ENCODE measurements around the gene MGLL.

The MGLL gene

GRCh38 chr3:127755305-127755681 is 67.0 kb downstream of the MGLL start:
- no peak for DNase-seq (ENCODE audit: low read depth)

- DNase-seq (ENCODE audit: low read depth) = no peak
Observed at GRCh38 chr3:127754411-127755304, 67.7 kb downstream of the MGLL start.

GRCh38 chr3:127753898-127754410 is 68.4 kb downstream of the MGLL start:
- DNase-seq (ENCODE audit: low read depth) = no peak

- DNase-seq (ENCODE audit: low read depth) = no peak
Observed at GRCh38 chr3:127753338-127753737, 69.0 kb downstream of the MGLL start.

GRCh38 chr3:127751782-127752181 is 70.5 kb downstream of the MGLL start:
- no peak for DNase-seq (ENCODE audit: low read depth)

- DNase-seq (ENCODE audit: low read depth) = no peak
Observed at GRCh38 chr3:127751163-127751621, 71.1 kb downstream of the MGLL start.

- no peak for DNase-seq (ENCODE audit: low read depth)
Observed at GRCh38 chr3:127750226-127751031, 71.9 kb downstream of the MGLL start.

- no peak for DNase-seq (ENCODE audit: low read depth)
Observed at GRCh38 chr3:127749787-127750225, 72.5 kb downstream of the MGLL start.

- DNase-seq (ENCODE audit: low read depth) = no peak
Observed at GRCh38 chr3:127749361-127749760, 73.0 kb downstream of the MGLL start.

- DNase-seq (ENCODE audit: low read depth) = no peak
Observed at GRCh38 chr3:127748754-127749327, 73.5 kb downstream of the MGLL start.

GRCh38 chr3:127747751-127748521 is 74.4 kb downstream of the MGLL start:
- no peak for DNase-seq (ENCODE audit: low read depth)

- no peak for DNase-seq (ENCODE audit: low read depth)
Observed at GRCh38 chr3:127747066-127747465, 75.2 kb downstream of the MGLL start.

- DNase-seq (ENCODE audit: low read depth) = no peak
Observed at GRCh38 chr3:127746400-127747057, 75.8 kb downstream of the MGLL start.

- no peak for DNase-seq (ENCODE audit: low read depth)
Observed at GRCh38 chr3:127745656-127746399, 76.5 kb downstream of the MGLL start.

GRCh38 chr3:127744875-127745274 is 77.4 kb downstream of the MGLL start:
- no peak for DNase-seq (ENCODE audit: low read depth)

GRCh38 chr3:127744253-127744815 is 78.0 kb downstream of the MGLL start:
- DNase-seq (ENCODE audit: low read depth) = no peak

GRCh38 chr3:127743351-127744252 is 78.7 kb downstream of the MGLL start:
- DNase-seq (ENCODE audit: low read depth) = no peak

- no peak for DNase-seq (ENCODE audit: low read depth)
Observed at GRCh38 chr3:127742580-127742979, 79.7 kb downstream of the MGLL start.

- no peak for DNase-seq (ENCODE audit: low read depth)
Observed at GRCh38 chr3:127741690-127742089, 80.6 kb downstream of the MGLL start.
